GM23248 (cell line): ENCODE results near the gene CDH22. TPM values are rescaled to one million over a fixed set of nuclear protein-coding genes. Genes with fewer than 3 reads are reported as not detected.

ENCODE experiments used
- DNase-seq: peaks from one replicate; pipeline ENCODE4 v3.0.0-alpha.2; 2015
- H2AFZ ChIP-seq: fragments of 200-600 bp; sonication (generic); 2 replicates; pipeline ENCODE4 v1.6.1; 2016; ENCODE audit warnings: antibody characterized with exemption
- H3F3A ChIP-seq: fragments of 200-600 bp; sonication (generic); 2 replicates; pipeline ENCODE4 v1.6.1; 2016; ENCODE audit warnings: mild to moderate bottlenecking, antibody characterized with exemption, mixed run types; ENCODE audit not compliant: insufficient read depth
- H3K27ac ChIP-seq: fragments of 200-600 bp; sonication (generic); 2 replicates; pipeline ENCODE4 v1.5.1; 2016; ENCODE audit warnings: mild to moderate bottlenecking
- H3K27me3 ChIP-seq: fragments of 200-600 bp; sonication (generic); replicated peaks from 2 replicates; pipeline ENCODE4 v1.6.1; 2016; ENCODE audit warnings: mild to moderate bottlenecking; ENCODE audit not compliant: insufficient read depth
- H3K36me3 ChIP-seq: fragments of 200-600 bp; sonication (generic); 2 replicates; pipeline ENCODE4 v1.6.1; 2016; ENCODE audit warnings: low read depth, mild to moderate bottlenecking
- H3K4me1 ChIP-seq: fragments of 200-600 bp; sonication (generic); 2 replicates; pipeline ENCODE4 v1.6.1; 2016; ENCODE audit warnings: mild to moderate bottlenecking; ENCODE audit not compliant: insufficient read depth
- H3K4me2 ChIP-seq: fragments of 200-600 bp; sonication (generic); one replicate; pipeline ENCODE4 v1.6.1; 2016; ENCODE audit warnings: mild to moderate bottlenecking; ENCODE audit not compliant: unreplicated experiment
- H3K4me3 ChIP-seq: fragments of 200-600 bp; sonication (generic); 2 replicates; pipeline ENCODE4 v1.5.1; 2016; ENCODE audit warnings: mild to moderate bottlenecking
- H3K79me2 ChIP-seq: fragments of 200-600 bp; sonication (generic); 2 replicates; pipeline ENCODE4 v1.6.1; 2016; ENCODE audit warnings: mild to moderate bottlenecking; ENCODE audit not compliant: insufficient read depth
- H3K9ac ChIP-seq: fragments of 200-600 bp; sonication (generic); 2 replicates; pipeline ENCODE4 v1.6.1; 2016; ENCODE audit warnings: mild to moderate bottlenecking
- H3K9me2 ChIP-seq: fragments of 200-600 bp; sonication (generic); 2 replicates; pipeline ENCODE4 v1.6.1; 2016; ENCODE audit warnings: mixed run types, mild to moderate bottlenecking, moderate library complexity; ENCODE audit not compliant: insufficient read depth
- H3K9me3 ChIP-seq: fragments of 200-600 bp; sonication (generic); one replicate; pipeline ENCODE4 v1.6.1; 2017; ENCODE audit warnings: low read depth
- H4K20me1 ChIP-seq: fragments of 200-600 bp; sonication (generic); 2 replicates; pipeline ENCODE4 v1.6.0; 2016; ENCODE audit not compliant: insufficient read depth
- EZH2 ChIP-seq: fragments of 200-600 bp; sonication (generic); IDR thresholded peaks from 2 replicates; pipeline ENCODE4 v1.6.1; 2018; ENCODE audit warnings: antibody characterized with exemption, mild to moderate bottlenecking; ENCODE audit not compliant: insufficient read depth, poor library complexity, severe bottlenecking
- EZH2phosphoT487 ChIP-seq: fragments of 200-600 bp; sonication (generic); IDR thresholded peaks from 2 replicates; pipeline ENCODE4 v1.6.1; 2018; ENCODE audit warnings: antibody characterized with exemption, moderate library complexity, mild to moderate bottlenecking, low read depth; ENCODE audit not compliant: insufficient read depth
- WGBS, 2 experiments: methylation state at CpG; one replicate each; pipeline ENCODE4 v1.1.6; 2015 to 2017; ENCODE audit warnings: low lambda C conversion rate in 2 of 2, low coverage in 1 of 2; ENCODE audit errors: missing lambda C conversion rate in 2 of 2; 5-methylcytosine and 5-hydroxymethylcytosine counted together
- in situ Hi-C: fragments of 300-500 bp; cut with MboI; formaldehyde crosslinking; loops from 2 replicates; pipeline ENCODE4 v1.15.0; 2020
- polyA plus RNA-seq: library from polyadenylated mRNA; unstranded; fragments of >200 nt; fragmentation: Nextera tagmentation; extraction: Ambion mirVana; gene quantifications from 2 replicates; pipeline ENCODE4 v1.2.1, GENCODE V29; 2016
- total RNA-seq: library from RNA; depleted of rRNA; stranded (reverse); fragments of >200 nt; shearing (Covaris generic); gene quantifications from 2 replicates; pipeline ENCODE4 v1.2.3, GENCODE V29; 2014

The CDH22 gene
- total and polyA plus RNA-seq, 2 experiments from 2014 or later: not detected

DNA sequence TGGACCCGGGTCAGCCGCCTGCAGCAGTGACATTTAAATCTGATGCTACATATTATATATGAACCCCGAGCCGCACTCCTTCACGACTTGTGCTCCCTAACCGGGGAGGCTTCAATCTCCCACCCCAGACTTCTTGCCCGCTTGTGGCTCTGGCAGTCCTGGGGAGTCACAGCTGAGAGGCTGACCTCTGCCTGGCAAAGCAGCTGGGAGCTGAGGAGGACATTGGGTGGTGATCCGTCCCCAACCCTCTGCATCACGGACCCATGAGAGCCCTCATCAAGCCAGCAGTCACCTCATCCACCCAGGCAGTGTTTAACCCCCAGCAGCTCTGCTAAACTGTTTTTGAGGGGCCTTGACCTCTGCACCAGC is 33.7 kb upstream of the CDH22 start:
- Histone ChIP-seq H3K36me3 (no peaks in the 10 kb centered on the region), H4K20me1 (no peaks in the 10 kb centered on the region), H3K4me1 (no peaks in the 10 kb centered on the region), H3K4me2 (no peak overlapping the region), H3K27me3 (peaks cover 64% of the 10 kb centered on the region), H2AFZ (no peak overlapping the region), H3K9me2 (no peaks in the 10 kb centered on the region), H3K27ac (no peak overlapping the region), H3K79me2 (no peaks in the 10 kb centered on the region), H3F3A (no peaks in the 10 kb centered on the region), H3K9me3 (no peaks in the 10 kb centered on the region), H3K4me3 (no peak overlapping the region), H3K9ac (no peak overlapping the region)
- in situ Hi-C loops: loop anchor here (10.0 kb wide), 1 partner anchor 207 kb away; no protein-coding TSS in a partner anchor
- DNase-seq: no peak
- no peak for TF ChIP-seq EZH2
- no peak for TF ChIP-seq EZH2phosphoT487
- WGBS, 2 experiments: 20 to 27% methylated on average over 9 of the region's 9 CpGs

DNA sequence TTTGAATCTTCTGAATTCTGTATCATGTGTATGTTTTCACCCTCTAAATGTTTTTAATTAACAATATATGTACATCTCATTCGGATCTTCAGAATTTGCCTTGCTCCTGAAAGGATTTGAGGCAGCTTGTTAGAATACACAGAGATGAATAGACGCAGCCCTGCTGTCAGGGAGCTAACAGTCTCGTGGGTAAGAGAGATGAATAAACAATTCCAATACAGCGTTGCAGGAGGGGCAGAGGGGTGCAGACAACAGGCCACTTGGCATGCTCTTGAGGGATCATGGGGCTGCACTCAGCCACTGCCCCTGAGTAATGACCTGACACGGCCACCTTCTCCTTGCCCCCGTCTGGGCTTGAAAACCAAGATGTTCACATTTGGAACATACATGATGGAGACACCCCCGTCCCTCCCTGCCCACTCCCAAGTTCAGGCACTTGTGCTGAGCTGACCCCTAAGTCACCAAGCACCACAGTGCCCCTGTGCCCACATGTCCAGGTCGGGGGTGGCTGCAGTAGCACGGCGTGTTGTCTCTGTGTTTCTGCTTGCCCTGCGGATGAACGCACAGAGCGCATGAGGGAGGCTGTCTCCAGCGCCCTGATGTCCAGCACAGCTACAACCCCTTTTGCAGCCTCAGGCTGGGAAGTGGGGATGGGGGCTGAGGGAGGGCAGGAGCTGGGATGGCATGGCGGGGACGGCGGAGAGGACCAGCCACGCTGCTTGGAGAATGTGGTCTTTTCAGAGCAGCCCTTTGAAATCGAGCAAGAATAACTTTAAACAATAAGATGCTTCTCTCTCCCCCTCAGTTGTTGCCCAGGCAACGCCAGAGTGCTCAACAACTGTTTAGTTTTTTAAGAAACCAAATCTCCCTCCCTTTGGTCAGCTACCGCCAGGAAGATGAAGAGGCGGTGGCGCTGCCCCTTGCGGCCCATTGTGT is 33.0 kb upstream of the CDH22 start:
- no peaks in the 10 kb centered on the region for H3K9me3 ChIP-seq
- H3K9ac ChIP-seq: no peak overlapping the region
- TF ChIP-seq EZH2 (no peak), EZH2phosphoT487 (no peak)
- H3K4me2 ChIP-seq: no peak overlapping the region
- 23 to 26% methylated on average over 23 to 24 of the region's 24 CpGs for WGBS, 2 experiments
- H3K79me2 ChIP-seq: no peaks in the 10 kb centered on the region
- no peak overlapping the region for H3K4me3 ChIP-seq
- H3K4me1 ChIP-seq: no peaks in the 10 kb centered on the region
- no peaks in the 10 kb centered on the region for H4K20me1 ChIP-seq
- H3K27me3 ChIP-seq: peaks cover 71% of the 10 kb centered on the region
- in situ Hi-C loops: loop anchor here (10.0 kb wide), 1 partner anchor 207 kb away; no protein-coding TSS in a partner anchor
- H3K9me2 ChIP-seq: no peaks in the 10 kb centered on the region
- H3K27ac ChIP-seq: no peak overlapping the region
- DNase-seq: no peak
- H2AFZ ChIP-seq: no peak overlapping the region
- H3K36me3 ChIP-seq: no peaks in the 10 kb centered on the region
- no peaks in the 10 kb centered on the region for H3F3A ChIP-seq

DNA sequence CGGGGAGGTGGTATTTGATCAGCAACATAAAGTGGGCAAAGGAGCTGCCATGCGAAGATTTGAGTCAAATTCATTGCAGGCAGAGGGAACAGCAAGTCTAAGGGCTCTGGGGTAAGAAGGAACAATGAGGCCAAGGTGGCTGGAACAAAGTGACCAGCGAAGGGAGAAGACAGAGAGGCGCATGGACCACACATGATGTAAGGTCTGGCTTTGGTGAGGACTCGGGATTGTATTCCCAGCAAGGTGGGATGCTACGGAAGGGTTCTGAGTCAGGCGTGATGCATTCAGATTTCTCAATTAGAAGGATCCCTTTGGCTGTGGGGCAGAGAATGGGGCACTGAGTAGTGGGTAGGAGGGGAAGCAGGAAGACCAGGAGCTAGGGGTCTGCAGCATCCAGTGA is 30.7 kb upstream of the CDH22 start:
- no peaks in the 10 kb centered on the region for H3F3A ChIP-seq
- no peaks in the 10 kb centered on the region for H3K9me3 ChIP-seq
- no peaks in the 10 kb centered on the region for H3K36me3 ChIP-seq
- H3K27ac ChIP-seq: no peak overlapping the region
- H2AFZ ChIP-seq: no peak overlapping the region
- H4K20me1 ChIP-seq: no peaks in the 10 kb centered on the region
- H3K9ac ChIP-seq: no peak overlapping the region
- in situ Hi-C loops: no loop called here
- TF ChIP-seq EZH2 (no peak), EZH2phosphoT487 (no peak)
- H3K79me2 ChIP-seq: no peaks in the 10 kb centered on the region
- no peak overlapping the region for H3K4me3 ChIP-seq
- H3K4me2 ChIP-seq: no peak overlapping the region
- no peaks in the 10 kb centered on the region for H3K9me2 ChIP-seq
- DNase-seq: no peak
- H3K4me1 ChIP-seq: no peaks in the 10 kb centered on the region
- H3K27me3 ChIP-seq: peaks cover 82% of the 10 kb centered on the region
- WGBS, 2 experiments: 45 to 52% methylated on average over 7 of the region's 7 CpGs

DNA sequence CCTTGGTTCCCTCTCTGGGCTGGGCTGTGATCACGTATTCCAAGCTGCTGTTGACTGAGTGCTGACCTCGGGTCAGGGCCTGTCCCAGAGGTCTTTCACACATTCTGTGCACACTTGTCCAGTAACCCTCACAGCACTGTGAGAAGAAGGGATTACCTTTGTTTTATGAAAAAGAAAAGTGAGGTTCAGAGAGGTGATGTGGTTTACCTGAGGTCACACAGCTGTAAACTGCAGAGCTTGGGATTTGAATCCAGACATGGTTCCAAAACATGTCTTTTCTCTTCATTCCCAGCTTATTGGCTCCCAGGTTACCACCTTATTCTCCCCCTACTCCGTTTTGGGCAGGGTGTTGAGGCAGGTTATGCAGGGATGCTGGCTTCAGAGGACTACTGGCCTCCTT is 28.4 kb upstream of the CDH22 start:
- TF ChIP-seq EZH2phosphoT487 (no peak), EZH2 (no peak)
- Histone ChIP-seq H3K9me3 (no peaks in the 10 kb centered on the region), H3K4me3 (no peak overlapping the region), H4K20me1 (no peaks in the 10 kb centered on the region), H3K9me2 (no peaks in the 10 kb centered on the region), H3K4me1 (no peaks in the 10 kb centered on the region), H3K4me2 (no peak overlapping the region), H3K27me3 (peaks cover 69% of the 10 kb centered on the region), H3K79me2 (no peaks in the 10 kb centered on the region), H3K36me3 (no peaks in the 10 kb centered on the region), H3K27ac (no peak overlapping the region), H3F3A (no peaks in the 10 kb centered on the region), H2AFZ (no peak overlapping the region), H3K9ac (no peak overlapping the region)
- no peak for DNase-seq
- 34 to 38% methylated on average over 3 of the region's 3 CpGs for WGBS, 2 experiments
- in situ Hi-C loops: no loop called here
